Endothelial cell of umbilical vein (primary cell): ENCODE measurements around the gene ELAVL1.

ENCODE experiments used
- EZH2 ChIP-seq: IDR thresholded peaks from 2 replicates; pipeline ENCODE4 v1.6.1; 2012; ENCODE audit warnings: borderline replicate concordance, low read depth, mild to moderate bottlenecking, moderate library complexity, low read length, inconsistent platforms; ENCODE audit not compliant: severe bottlenecking
- FOS ChIP-seq: IDR thresholded peaks from 2 replicates; pipeline ENCODE4 v1.6.1; 2011; ENCODE audit warnings: mild to moderate bottlenecking, low read length, moderate library complexity, borderline replicate concordance; ENCODE audit not compliant: insufficient read depth
- JUN ChIP-seq: IDR thresholded peaks from 2 replicates; pipeline ENCODE4 v1.6.1; 2011; ENCODE audit warnings: borderline replicate concordance, low read depth; ENCODE audit not compliant: insufficient read length, insufficient read depth
- MAX ChIP-seq: IDR thresholded peaks from 2 replicates; pipeline ENCODE4 v1.6.1; 2011; ENCODE audit not compliant: insufficient read depth, insufficient read length
- MYC ChIP-seq: IDR thresholded peaks from one replicate; pipeline ENCODE4 v1.6.1; 2011; ENCODE audit warnings: mild to moderate bottlenecking, low read depth, low read length
- POLR2A ChIP-seq: IDR thresholded peaks from 2 replicates; pipeline ENCODE4 v1.6.1; 2012; ENCODE audit warnings: low read depth, mild to moderate bottlenecking, control low read depth, low read length
- POLR2AphosphoS5 ChIP-seq: IDR thresholded peaks from 2 replicates; pipeline ENCODE4 v1.6.1; 2012; ENCODE audit warnings: low read depth, mild to moderate bottlenecking, control low read depth, low read length, moderate library complexity; ENCODE audit not compliant: insufficient read depth
- TF ChIP-seq, protein P1 (sequence below), 2 donors: IDR thresholded peaks; 1 replicate in 1 of 2; 2 replicates in 1 of 2; pipeline ENCODE4 v1.5.1; 2011; ENCODE audit warnings: low read length in 2 of 2, mild to moderate bottlenecking in 2 of 2, moderate library complexity in 2 of 2, control low read depth in 1 of 2, inconsistent platforms in 1 of 2, low read depth in 1 of 2; ENCODE audit not compliant: insufficient read depth in 1 of 2; ENCODE audit errors: extremely low read depth in 1 of 2

DNA sequence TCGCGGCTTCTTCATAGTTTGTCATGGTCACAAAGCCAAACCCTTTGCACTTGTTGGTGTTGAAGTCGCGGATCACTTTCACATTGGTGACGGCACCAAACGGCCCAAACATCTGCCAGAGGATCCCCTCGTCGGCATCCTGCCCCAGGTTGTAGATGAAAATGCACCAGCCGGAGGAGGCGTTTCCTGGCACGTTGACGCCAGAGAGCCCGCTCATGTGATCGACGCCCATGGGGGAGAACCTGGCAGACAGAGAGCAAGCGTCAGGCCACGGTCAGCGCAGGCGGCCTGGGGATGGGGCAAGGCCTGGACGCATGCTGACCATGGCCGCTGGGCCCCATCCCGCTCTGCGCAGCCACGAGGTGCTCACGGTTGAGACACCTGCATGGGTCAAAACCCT is 41.9 kb downstream of the ELAVL1 start:
- TF ChIP-seq POLR2AphosphoS5 (no peak), POLR2A (no peak), JUN (no peak), MYC (no peak), FOS (no peak), EZH2 (no peak), MAX (no peak)
- TF ChIP-seq, protein P1, sequence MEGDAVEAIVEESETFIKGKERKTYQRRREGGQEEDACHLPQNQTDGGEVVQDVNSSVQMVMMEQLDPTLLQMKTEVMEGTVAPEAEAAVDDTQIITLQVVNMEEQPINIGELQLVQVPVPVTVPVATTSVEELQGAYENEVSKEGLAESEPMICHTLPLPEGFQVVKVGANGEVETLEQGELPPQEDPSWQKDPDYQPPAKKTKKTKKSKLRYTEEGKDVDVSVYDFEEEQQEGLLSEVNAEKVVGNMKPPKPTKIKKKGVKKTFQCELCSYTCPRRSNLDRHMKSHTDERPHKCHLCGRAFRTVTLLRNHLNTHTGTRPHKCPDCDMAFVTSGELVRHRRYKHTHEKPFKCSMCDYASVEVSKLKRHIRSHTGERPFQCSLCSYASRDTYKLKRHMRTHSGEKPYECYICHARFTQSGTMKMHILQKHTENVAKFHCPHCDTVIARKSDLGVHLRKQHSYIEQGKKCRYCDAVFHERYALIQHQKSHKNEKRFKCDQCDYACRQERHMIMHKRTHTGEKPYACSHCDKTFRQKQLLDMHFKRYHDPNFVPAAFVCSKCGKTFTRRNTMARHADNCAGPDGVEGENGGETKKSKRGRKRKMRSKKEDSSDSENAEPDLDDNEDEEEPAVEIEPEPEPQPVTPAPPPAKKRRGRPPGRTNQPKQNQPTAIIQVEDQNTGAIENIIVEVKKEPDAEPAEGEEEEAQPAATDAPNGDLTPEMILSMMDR (IDR thresholded peaks at IDR 0.05; ENCODE audit: extremely low read depth in 1 of 2, insufficient read depth in 1 of 2, low read depth in 1 of 2, low read length in 2 of 2): no peak
